Right kidney (tissue), 1 donor: ENCODE data around the gene ASMTL.
"Not testable (repeated sequence)": the region's sequence is repeated elsewhere in the genome, so short reads cannot be mapped to it uniquely, and the experiment has no call there.

Experiments used
- DNase-seq: peaks from one replicate; pipeline ENCODE4 v3.0.0-alpha.2; 2016

Gene ASMTL

DNA sequence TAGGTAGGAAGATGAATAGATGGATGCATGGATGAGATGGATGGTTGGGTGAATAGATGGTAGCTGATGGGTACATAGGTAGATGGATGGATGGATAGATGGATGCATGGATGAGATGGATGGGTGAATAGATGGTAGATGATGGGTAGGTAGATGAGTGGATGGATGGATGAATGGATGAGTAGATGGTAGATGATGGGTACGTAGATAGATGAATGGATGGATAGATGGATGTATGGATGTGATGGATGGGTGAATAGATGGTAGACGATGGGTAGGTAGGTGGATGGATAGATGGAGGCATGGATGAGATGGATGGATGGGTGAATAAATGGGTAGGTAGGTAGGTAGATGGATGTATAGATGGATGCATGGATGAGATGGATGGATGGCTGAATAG, 46.9 kb downstream of the ASMTL start:
- not testable (repeated sequence) for DNase-seq

DNA sequence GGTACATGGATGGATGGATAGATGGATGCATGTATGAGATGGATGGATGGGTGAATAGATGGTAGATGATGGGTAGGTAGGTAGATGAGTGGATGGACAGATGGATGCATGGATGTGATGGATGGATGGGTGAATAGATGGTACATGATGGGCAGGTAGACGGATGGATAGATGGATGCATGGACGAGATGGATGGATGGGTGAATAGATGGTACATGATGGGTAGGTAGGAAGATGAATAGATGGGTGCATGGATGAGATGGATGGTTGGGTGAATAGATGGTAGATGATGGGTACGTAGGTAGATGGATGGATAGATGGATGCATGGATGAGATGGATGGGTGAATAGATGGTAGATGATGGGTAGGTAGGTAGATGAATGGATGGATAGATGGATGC, 48.8 kb downstream of the ASMTL start:
- not testable (repeated sequence) for DNase-seq

GRCh38 chrX:1403228-1403627, 49.5 kb downstream of the ASMTL start:
- no peak for DNase-seq

DNA sequence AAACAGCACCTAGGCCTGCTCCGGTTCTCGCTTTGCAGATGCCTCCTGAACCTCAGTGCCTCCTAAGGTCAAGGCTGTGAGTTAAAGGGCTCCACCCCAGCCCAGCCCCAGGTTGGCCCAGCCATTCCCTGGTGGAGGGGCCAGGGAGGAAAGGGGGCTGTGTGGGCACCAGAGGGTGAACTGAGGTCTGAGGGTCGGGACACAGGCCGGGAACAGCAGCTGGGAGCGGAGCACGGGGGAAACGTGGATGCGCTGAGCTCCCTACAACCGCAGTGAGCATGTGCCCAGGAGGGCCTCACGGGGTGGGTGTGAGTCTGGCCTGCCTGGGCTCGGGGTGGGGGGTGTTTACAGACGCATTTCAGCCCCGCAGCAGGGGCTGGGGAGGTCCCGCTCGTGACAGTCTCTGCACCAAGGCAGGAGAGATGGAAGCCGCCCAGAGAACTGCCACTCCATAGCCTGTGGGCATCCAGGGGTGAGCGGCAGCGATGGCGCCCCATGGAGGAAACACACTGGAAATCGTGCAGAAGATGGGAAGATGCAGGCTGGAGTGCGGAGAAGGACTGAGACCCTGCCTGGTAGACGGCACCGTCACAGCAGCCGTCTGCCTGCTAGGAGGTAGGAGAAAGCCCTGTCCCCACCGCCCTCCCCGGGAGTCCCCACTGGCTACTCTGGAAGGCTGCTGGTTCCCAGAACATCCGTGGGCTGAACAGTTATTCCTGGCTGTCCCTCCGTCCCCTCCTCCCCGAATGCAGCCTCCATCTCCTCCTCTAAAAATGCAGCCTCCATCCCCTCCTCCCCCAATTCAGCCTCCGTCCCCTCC, 50.9 kb downstream of the ASMTL start:
- no peak for DNase-seq

GRCh38 chrX:1400742-1401471, 51.8 kb downstream of the ASMTL start:
- no peak for DNase-seq

GRCh38 chrX:1400049-1400448, 52.7 kb downstream of the ASMTL start:
- DNase-seq, result no peak

- no peak for DNase-seq
Observed at GRCh38 chrX:1398431-1399340, 54.0 kb downstream of the ASMTL start.

DNA sequence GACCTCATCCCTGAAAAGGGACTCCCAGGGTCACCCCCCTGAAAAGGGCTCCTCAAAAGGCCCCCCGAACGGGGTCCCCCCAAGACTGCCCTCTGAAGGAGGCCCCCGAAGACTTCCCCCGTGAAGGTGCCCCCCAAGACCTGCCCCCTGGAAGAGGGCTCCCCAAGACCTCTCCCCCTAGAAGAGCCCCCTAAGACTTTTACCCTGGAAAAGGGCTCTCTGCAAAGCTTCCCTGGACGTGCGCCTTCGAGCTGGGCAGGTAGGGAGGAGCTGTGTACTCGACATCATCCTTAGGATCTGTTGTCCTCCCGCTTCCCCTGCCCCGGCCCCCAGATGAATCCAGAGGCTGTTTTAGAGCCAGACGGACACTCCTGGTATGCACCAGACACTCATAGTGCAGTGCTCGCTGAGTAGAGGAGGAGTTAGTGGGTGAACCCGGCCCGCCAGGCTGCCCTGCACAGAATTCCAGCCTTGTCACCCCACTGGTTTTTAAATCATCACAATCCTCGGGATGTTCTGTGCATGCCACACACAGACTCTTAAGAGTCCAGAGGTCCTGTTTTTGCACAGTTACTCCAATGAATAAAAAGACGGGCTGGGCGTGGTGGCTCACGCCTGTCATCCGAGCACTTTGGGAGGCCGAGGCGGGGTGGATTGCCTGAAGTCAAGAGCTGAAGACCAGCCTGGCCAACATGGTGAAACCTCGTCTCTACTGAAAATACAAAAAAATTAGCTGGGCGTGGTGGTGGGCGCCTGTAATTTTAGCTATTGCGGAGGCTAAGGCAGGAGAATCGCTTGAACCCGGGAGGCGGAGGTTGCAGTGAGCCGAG, 55.1 kb downstream of the ASMTL start:
- DNase-seq, result no peak

DNA sequence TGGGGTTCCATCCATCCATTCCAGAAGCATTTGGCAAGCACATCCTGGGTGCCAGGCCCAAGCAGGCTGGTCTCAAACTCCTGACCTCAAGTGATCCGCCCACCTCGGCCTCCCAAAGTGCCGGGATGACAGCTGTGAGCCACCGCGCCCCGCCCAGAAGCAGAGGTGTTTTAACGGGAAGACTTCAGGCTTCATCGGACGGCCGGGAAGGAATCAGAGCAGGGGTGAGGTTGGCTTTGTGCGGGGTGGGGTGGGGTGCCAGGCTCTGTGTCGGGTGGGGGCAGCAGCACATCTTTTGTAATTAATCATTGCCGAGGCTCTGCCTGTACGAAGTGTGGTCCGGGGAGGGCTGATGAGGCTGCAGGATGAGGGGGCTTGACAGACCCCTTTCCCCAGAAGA, 55.7 kb downstream of the ASMTL start:
- no peak for DNase-seq

DNA sequence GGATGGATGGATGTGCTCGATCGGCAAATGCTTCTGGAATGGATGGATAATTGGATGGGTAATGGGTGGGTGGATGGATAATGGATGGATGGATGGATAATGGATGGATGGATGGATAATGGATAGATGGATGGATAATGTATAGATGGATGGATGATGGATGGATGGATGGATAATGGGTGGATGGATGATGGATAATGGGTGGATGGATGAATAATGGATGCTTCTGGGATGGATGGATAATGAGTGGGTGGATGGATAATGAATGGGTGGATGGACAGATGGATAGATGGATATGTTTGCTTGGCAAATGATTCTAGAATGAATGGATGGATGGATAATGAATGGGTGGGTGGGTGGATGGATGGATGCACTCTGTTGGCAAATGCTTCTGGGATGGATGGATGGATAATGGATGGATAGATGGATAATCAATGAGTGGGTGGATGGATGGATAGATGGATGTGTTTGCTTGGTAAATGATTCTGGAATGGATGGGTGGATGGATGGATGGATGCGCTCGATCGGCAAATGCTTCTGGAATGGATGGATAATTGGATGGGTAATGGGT, 57.0 kb downstream of the ASMTL start:
- no peak for DNase-seq

DNA sequence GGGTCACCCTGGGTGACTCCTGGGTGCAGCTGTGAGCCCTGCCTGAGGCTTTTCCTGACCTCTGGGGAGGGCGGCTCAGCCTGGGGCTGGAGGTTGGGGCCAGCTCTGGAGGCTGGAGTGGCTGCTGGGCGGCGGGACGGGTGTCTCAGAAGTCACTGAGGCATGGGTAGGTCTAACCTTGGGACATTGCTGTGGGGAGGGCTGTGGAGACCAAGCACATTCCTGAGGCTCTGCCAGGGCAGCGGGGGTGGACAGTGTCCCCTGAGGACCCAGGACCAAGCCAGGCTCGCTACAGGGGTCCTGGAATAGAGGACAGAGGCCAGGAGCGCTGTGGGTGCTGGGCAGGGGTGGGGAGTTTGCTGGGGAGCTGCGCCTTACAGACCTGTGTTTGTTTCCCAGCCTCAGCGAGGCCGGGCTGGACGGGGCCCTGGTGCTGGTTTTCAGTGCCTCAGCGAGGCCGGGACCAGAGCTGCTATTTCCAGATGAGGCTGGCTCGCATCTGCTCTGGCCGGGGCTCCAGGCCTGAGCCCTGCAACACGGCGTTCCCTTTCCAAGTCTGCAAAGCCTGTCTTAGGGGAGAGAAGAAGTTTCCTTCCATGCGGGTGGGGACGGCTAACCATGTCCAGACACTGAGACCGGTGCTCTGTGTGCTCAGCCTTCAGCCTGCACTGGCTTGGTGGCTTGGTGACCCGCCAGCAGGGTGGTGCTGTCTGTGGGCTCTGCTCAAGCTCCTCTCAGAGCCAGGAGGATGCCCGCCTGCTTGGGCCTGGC, 57.8 kb downstream of the ASMTL start:
- DNase-seq, result no peak

GRCh38 chrX:1393871-1394615, 58.7 kb downstream of the ASMTL start:
- no peak for DNase-seq

DNA sequence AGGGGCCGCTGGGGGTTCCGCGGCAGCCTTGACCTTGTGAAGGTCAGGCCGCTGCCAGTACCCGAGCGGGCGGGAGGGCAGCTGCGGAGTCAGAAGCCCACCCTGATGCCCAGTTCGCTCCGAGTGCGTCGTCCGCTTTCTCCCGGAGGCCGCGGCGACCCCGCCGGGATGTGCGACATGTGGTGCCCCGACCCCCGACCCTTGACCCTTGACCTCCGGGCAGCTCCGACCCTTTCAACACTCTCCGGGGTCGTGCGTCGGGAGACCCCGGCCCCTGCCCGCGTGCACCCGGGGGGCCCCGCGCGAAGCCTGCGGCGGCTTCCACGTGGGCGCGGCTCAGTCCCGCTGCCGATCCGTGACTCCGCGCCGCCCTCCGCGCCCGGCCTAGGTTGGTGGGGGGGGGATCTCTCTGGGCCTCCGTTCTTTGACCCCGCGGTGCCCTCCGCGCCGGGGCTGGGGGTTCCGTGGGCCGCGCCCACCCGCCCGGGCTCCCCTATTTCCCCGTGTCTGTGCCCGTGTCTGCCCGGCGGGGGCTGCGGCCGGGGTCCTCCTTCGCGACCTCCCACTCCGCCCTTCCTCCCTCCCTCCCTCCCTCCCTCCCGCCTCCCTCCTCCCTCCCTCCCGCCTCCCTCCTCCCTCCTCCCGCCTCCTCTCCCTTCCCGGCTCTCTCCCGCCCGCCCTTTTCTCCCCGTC, 60.2 kb downstream of the ASMTL start:
- DNase-seq, result peak; percentile 99

GRCh38 chrX:1391707-1392375, 60.9 kb downstream of the ASMTL start, which contains the start of gene SLC25A6:
Gene SLC25A6 (minus strand): TSS chrX:1392113. CDS start chrX:1392009, 104 bp downstream.
- peak; percentile 90 for DNase-seq

- no peak for DNase-seq
Observed at GRCh38 chrX:1391370-1391706, 61.4 kb downstream of the ASMTL start.

GRCh38 chrX:1390621-1391369, 61.9 kb downstream of the ASMTL start:
- DNase-seq, result no peak

- no peak for DNase-seq
Observed at GRCh38 chrX:1389993-1390285, 62.8 kb downstream of the ASMTL start.
